Measurements from ENCODE around the gene KLHL6.
"Not testable (repeated sequence)": the region's sequence is repeated elsewhere in the genome, so short reads cannot be mapped to it uniquely, and the experiment has no call there.

The KLHL6 gene

GRCh38 chr3:183473969-183474368, 81.5 kb downstream of the KLHL6 start:
- H3K36me3 Mint-ChIP-seq (ENCODE audit: low read depth), result no peaks in the 10 kb centered on the region
- H3K4me3 Mint-ChIP-seq, result no peak overlapping the region
- no peaks in the 10 kb centered on the region for H3K4me1 Mint-ChIP-seq
- H3K27me3 Mint-ChIP-seq (ENCODE audit: low read depth, poor library complexity), result peaks cover 7% of the 10 kb centered on the region
- no peak for TF ChIP-seq CTCF (IDR thresholded peaks at IDR 0.05)
- no peaks in the 10 kb centered on the region for H3K9me3 Mint-ChIP-seq
- H3K27ac Mint-ChIP-seq, result no peak overlapping the region
- no peak for DNase-seq

GRCh38 chr3:183472155-183472554, 83.4 kb downstream of the KLHL6 start:
- Mint-ChIP-seq H3K36me3 (ENCODE audit: low read depth) (no peaks in the 10 kb centered on the region), H3K27ac (no peak overlapping the region), H3K4me1 (no peaks in the 10 kb centered on the region), H3K9me3 (no peaks in the 10 kb centered on the region), H3K4me3 (no peak overlapping the region), H3K27me3 (ENCODE audit: low read depth, poor library complexity) (peaks cover 7% of the 10 kb centered on the region)
- no peak for TF ChIP-seq CTCF (IDR thresholded peaks at IDR 0.05)
- DNase-seq, result no peak

DNA sequence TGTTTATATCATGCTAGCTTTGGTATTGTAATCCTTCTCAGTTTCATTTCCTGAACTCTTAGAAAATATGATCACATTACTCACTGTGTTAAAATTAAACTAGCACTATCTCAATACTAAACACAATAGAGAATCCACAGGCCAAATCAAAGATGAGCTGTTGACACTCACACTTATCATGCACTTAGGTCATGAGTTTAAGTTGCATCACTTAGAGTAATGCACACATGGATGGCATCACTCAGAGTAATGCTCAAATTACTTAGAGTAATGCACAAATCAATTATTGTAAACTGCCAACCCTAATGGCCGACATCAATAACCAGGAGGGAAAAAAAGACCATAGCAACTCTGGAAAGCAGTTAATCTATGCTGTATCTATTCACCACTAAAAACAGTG, 87.1 kb downstream of the KLHL6 start:
- DNase-seq, result no peak
- peaks cover 4% of the 10 kb centered on the region for H3K27me3 Mint-ChIP-seq (ENCODE audit: low read depth, poor library complexity)
- no peaks in the 10 kb centered on the region for H3K9me3 Mint-ChIP-seq
- no peak for TF ChIP-seq CTCF (IDR thresholded peaks at IDR 0.05)
- no peaks in the 10 kb centered on the region for H3K36me3 Mint-ChIP-seq (ENCODE audit: low read depth)
- no peaks in the 10 kb centered on the region for H3K4me1 Mint-ChIP-seq
- no peak overlapping the region for H3K4me3 Mint-ChIP-seq
- no peak overlapping the region for H3K27ac Mint-ChIP-seq

GRCh38 chr3:183466575-183466974, 88.9 kb downstream of the KLHL6 start:
- no peak for TF ChIP-seq CTCF (IDR thresholded peaks at IDR 0.05)
- DNase-seq, result no peak
- H3K27ac Mint-ChIP-seq, result no peak overlapping the region
- no peaks in the 10 kb centered on the region for H3K36me3 Mint-ChIP-seq (ENCODE audit: low read depth)
- H3K4me3 Mint-ChIP-seq, result no peak overlapping the region
- H3K9me3 Mint-ChIP-seq, result no peaks in the 10 kb centered on the region
- H3K4me1 Mint-ChIP-seq, result no peaks in the 10 kb centered on the region
- peaks cover 4% of the 10 kb centered on the region for H3K27me3 Mint-ChIP-seq (ENCODE audit: low read depth, poor library complexity)

DNA sequence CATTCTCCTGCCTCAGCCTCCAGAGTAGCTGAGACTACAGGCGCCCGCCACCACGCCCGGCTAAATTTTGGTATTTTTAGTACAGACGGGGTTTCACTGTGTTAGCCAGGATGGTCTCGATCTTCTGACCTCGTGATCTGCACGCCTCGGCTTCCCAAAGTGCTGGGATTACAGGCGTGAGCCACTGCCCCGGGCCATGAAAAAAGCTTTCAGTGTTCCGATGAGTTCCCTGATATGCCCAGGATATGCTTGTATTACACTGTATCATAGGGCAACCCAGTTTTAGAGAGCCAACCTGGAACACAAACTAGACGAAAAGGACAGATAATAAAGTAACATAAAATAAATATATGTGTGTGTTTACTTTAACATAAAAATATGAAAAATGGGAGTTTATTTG, 89.8 kb downstream of the KLHL6 start:
- not testable (repeated sequence) for H3K27me3 Mint-ChIP-seq (ENCODE audit: low read depth, poor library complexity); H3K4me3 Mint-ChIP-seq; H3K36me3 Mint-ChIP-seq (ENCODE audit: low read depth); H3K9me3 Mint-ChIP-seq; H3K27ac Mint-ChIP-seq; H3K4me1 Mint-ChIP-seq; DNase-seq

GRCh38 chr3:183464480-183464879, 91.0 kb downstream of the KLHL6 start:
- Mint-ChIP-seq H3K27ac (no peak overlapping the region), H3K36me3 (ENCODE audit: low read depth) (no peaks in the 10 kb centered on the region), H3K4me1 (no peaks in the 10 kb centered on the region), H3K4me3 (no peak overlapping the region), H3K9me3 (peaks cover 13% of the 10 kb centered on the region), H3K27me3 (ENCODE audit: low read depth, poor library complexity) (no peaks in the 10 kb centered on the region)
- DNase-seq, result no peak
- TF ChIP-seq CTCF (IDR thresholded peaks at IDR 0.05), result no peak
